Nephron progenitor cell (in vitro differentiated cells): ENCODE measurements around the gene ROR2.

Experiments
- DNase-seq: peaks from one replicate; pipeline ENCODE4 v3.0.0; 2021
- H3K27ac Mint-ChIP-seq: 2 replicates; pipeline ENCODE4 v1.8.0; 2021; ENCODE audit warnings: mild to moderate bottlenecking, moderate library complexity, mixed read lengths
- H3K27me3 Mint-ChIP-seq: 2 replicates; pipeline ENCODE4 v1.8.0; 2021; ENCODE audit warnings: mild to moderate bottlenecking, low read depth, mixed read lengths; ENCODE audit not compliant: poor library complexity
- H3K36me3 Mint-ChIP-seq: 2 replicates; pipeline ENCODE4 v1.8.0; 2021; ENCODE audit warnings: low read depth, mixed read lengths
- H3K4me1 Mint-ChIP-seq: 2 replicates; pipeline ENCODE4 v1.8.0; 2021; ENCODE audit warnings: mixed read lengths
- H3K4me3 Mint-ChIP-seq: 2 replicates; pipeline ENCODE4 v1.8.0; 2021; ENCODE audit warnings: mild to moderate bottlenecking, moderate library complexity, mixed read lengths
- H3K9me3 Mint-ChIP-seq: 2 replicates; pipeline ENCODE4 v1.8.0; 2021; ENCODE audit warnings: mild to moderate bottlenecking, moderate library complexity, mixed read lengths
- TF ChIP-seq, protein P1 (sequence below): fragments of 200-600 bp; sonication (generic); IDR thresholded peaks from 2 replicates; pipeline ENCODE4 v1.5.0; 2021; ENCODE audit warnings: antibody characterized with exemption

The ROR2 gene

DNA sequence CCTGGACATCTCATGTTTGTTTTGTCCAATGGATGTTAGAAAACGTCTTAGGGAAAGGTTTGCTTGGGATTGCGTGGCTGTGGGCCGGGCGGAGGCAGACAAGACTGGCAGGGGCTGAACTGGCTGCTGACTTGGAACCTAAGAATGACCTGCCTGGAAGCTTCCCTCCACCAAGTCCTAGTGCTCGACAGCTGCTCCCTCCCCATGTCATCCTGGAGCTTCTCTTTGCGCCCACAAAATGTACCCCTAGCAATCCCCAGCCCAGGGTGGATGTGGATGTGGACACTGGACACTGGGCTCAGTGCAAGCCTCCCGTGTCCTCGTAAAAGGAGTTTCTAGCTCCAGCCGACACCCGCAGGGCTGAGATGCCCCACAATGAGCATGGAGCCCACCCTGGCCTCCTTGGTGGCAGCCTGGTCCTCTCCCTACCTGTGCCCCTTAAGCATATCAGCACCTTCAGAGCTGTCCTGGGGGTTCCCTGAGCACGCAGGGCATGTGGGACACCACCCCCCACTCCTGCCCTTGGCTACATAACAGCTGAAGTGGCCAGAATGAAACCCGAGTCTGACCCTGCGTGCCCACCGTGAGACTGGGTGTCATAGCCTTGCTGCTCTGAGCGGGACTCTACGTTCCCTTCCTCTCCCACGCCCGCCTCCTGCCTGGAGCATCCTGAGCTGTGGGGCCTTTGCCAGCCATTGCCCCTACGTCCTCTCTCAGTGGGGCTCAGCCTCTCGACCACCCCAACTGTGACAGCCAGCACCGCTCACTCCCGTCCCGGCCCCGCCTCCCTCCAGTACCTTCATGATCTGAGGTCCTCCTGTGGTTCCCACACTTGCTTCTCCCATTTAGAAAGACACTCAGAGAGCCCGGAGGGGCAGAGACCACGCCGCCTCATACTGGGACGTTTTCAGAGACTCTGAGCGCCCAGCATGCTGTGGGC, 180.8 kb downstream of the ROR2 start:
- peaks cover 53% of the 10 kb centered on the region for H3K4me1 Mint-ChIP-seq
- H3K36me3 Mint-ChIP-seq, result peaks cover 48% of the 10 kb centered on the region
- no peak overlapping the region for H3K4me3 Mint-ChIP-seq
- H3K27ac Mint-ChIP-seq, result no peak overlapping the region
- TF ChIP-seq, protein P1, sequence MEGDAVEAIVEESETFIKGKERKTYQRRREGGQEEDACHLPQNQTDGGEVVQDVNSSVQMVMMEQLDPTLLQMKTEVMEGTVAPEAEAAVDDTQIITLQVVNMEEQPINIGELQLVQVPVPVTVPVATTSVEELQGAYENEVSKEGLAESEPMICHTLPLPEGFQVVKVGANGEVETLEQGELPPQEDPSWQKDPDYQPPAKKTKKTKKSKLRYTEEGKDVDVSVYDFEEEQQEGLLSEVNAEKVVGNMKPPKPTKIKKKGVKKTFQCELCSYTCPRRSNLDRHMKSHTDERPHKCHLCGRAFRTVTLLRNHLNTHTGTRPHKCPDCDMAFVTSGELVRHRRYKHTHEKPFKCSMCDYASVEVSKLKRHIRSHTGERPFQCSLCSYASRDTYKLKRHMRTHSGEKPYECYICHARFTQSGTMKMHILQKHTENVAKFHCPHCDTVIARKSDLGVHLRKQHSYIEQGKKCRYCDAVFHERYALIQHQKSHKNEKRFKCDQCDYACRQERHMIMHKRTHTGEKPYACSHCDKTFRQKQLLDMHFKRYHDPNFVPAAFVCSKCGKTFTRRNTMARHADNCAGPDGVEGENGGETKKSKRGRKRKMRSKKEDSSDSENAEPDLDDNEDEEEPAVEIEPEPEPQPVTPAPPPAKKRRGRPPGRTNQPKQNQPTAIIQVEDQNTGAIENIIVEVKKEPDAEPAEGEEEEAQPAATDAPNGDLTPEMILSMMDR, result no peak
- H3K9me3 Mint-ChIP-seq, result peaks cover 33% of the 10 kb centered on the region
- DNase-seq, result no peak
- peaks cover 3% of the 10 kb centered on the region for H3K27me3 Mint-ChIP-seq

DNA sequence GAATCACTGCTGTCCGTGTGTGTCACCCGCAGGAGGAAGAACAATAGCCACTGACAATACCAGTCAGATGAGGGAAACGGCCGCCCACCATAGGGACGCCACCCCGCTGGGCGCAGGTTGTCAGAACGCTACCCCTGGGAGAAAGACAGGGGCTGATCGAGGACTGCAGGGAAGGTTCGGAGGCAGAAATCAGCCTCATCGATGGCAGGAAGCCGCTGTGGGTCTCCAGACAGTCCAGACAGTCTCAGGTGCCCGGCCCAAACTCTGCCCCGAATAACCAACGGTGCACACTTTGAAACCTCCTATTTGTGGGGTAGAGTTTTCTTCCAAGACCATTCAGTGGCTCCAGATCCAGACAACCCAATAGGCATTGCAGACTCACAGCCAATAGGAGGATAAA, 181.5 kb downstream of the ROR2 start:
- no peak for DNase-seq
- peaks cover 46% of the 10 kb centered on the region for H3K4me1 Mint-ChIP-seq
- TF ChIP-seq, protein P1, result no peak
- H3K27me3 Mint-ChIP-seq, result peaks cover 3% of the 10 kb centered on the region
- H3K9me3 Mint-ChIP-seq, result peaks cover 37% of the 10 kb centered on the region
- no peak overlapping the region for H3K27ac Mint-ChIP-seq
- H3K4me3 Mint-ChIP-seq, result no peak overlapping the region
- H3K36me3 Mint-ChIP-seq, result peaks cover 53% of the 10 kb centered on the region

DNA sequence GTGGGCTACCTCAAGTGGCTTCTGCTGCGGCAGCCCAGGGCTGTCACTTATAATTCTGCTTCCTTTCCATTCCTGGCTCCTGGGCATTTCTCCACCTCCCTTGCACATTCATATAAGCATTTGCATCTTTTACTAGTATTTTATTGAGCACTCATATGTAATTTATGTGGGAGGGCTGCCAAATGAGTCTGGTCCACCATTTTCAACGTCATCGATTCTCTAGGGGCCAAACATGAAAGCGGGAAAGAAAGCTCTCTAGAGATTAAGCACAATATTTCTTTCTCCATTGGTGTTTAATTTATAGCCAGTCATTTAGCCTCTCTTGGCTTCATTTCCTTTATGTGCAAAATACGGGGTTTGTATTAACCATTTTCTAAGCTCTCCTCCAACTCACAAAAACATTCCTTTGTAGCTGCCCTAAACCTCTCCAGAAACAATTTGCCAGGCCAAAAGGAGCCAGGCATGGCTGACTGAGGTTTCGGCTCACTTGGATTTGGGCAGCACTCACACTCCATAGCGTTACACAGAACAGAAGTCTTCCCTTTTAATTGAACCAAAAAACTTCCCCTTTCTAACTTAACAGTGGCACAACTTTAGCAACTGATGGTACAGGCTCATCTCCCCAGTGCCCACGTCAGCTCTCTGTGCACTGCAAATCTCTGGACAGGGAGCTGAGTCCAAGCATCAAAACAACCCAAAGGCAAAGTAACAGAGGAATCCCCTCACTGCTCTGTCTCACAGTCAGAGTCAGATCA, 183.5 kb downstream of the ROR2 start:
- Mint-ChIP-seq H3K4me3 (no peak overlapping the region), H3K9me3 (peaks cover 54% of the 10 kb centered on the region), H3K4me1 (peaks cover 25% of the 10 kb centered on the region), H3K36me3 (peaks cover 73% of the 10 kb centered on the region), H3K27me3 (peaks cover 3% of the 10 kb centered on the region), H3K27ac (peak overlapping the region; percentile 89)
- no peak for DNase-seq
- TF ChIP-seq, protein P1, result no peak

DNA sequence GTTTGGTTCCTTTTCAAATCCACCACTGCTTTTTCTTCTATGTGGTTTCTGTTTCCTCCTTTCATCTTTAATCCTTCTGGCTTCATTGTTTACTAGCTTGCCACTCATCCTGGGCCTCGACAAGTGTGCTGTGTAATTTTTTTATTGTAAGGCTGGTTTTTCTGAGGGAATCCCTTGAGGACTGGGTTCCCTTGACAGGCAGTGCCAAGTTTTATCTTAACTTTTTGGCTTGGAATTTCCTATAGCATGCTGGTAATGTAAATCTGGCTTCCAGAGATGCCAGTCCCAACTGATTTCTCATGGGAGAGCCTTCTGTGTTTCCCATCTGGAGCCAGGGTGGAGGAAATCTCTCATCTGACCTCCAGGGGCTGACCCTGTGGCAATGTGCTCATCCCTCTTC, 184.7 kb downstream of the ROR2 start:
- H3K36me3 Mint-ChIP-seq, result peaks cover 83% of the 10 kb centered on the region
- H3K27ac Mint-ChIP-seq, result no peak overlapping the region
- peaks cover 3% of the 10 kb centered on the region for H3K27me3 Mint-ChIP-seq
- H3K9me3 Mint-ChIP-seq, result peaks cover 56% of the 10 kb centered on the region
- H3K4me1 Mint-ChIP-seq, result peaks cover 13% of the 10 kb centered on the region
- no peak overlapping the region for H3K4me3 Mint-ChIP-seq
- DNase-seq, result no peak
- TF ChIP-seq, protein P1, result no peak

DNA sequence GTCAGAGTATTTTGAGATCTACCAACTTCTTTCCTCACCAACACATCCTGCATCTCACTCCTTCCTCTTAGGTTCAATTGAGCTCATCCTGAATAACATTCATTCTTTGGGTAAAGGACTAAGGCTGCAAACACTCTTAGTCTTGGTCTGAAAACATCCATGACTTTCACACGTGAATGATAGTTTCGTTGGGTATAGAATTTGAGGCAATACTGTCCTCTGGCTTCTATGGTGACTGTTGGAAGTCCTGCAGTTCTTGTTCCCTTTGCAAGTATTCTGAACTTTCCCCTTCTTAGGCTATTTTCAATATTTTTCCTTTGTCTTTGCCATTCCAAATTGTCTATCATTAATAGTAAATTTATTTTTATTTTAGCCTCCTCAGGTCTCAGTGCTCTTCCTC, 185.4 kb downstream of the ROR2 start:
- Mint-ChIP-seq H3K27ac (no peak overlapping the region), H3K4me1 (peaks cover 7% of the 10 kb centered on the region), H3K36me3 (peaks cover 85% of the 10 kb centered on the region), H3K27me3 (peaks cover 3% of the 10 kb centered on the region), H3K9me3 (peaks cover 56% of the 10 kb centered on the region), H3K4me3 (no peak overlapping the region)
- TF ChIP-seq, protein P1, result no peak
- DNase-seq, result no peak
